NCI-H2107 treated with DMSO at 0.1 percent for 48 hours (cell line): ENCODE results near the gene SOX21.
"Not testable (repeated sequence)": the region's sequence is repeated elsewhere in the genome, so short reads cannot be mapped to it uniquely, and the experiment has no call there.

ENCODE experiments used
- DNase-seq: peaks from one replicate; lab custom pipeline; 2025; ENCODE audit not compliant: unreplicated experiment; lab: John Stamatoyannopoulos, UW

The SOX21 gene

DNA sequence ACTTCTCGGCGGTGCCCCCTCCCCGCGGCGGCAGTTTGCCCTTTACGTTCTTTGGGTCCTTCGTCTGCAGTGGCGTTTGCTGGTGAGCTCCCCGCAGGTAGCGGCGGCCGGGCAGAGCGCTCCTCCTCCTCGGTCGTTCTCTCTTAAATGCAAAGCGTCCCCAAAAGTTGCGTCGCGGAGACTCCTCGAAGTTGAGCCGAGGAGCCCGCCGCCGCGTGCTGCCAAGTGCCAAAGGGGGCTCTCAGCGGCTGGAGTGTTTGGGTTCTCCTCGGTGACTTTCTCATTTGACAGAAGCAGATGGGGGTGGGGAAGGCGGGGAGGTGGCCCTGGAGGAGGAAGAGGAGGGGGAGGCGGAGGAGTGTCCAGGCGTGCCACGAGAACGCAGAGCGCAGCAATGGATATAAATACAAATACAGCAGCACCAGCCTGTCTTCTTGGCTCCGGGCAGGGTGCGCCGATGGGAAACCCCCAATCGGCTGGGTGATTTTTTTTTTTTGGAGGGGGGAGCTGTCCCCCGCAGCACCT, at the start of gene SOX21:
Gene SOX21, minus strand, starts transcription at position 259 of the 525 bp plus-strand sequence. CDS start 496 bp downstream, outside the sequence.
- no peak for DNase-seq

DNA sequence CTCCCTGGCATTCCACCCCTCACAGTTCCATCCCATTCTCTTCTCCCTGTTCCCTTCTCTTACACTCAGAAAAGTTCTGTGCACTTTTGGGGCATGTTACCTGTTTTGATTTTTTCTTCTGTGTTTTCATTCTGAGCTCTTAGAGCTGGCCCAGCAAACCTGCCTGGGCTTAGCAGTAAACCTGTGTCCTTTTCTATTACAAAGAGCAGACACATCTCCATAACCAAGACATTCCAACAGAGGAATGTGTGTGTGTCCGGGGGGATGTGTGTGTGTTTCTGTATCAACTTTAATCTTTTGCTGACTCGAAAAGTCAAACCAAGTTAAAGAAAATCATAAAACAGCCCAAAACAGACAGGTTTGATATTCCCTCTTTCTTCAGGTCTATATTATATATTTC, 49.1 kb upstream of the SOX21 start:
- no peak for DNase-seq

DNA sequence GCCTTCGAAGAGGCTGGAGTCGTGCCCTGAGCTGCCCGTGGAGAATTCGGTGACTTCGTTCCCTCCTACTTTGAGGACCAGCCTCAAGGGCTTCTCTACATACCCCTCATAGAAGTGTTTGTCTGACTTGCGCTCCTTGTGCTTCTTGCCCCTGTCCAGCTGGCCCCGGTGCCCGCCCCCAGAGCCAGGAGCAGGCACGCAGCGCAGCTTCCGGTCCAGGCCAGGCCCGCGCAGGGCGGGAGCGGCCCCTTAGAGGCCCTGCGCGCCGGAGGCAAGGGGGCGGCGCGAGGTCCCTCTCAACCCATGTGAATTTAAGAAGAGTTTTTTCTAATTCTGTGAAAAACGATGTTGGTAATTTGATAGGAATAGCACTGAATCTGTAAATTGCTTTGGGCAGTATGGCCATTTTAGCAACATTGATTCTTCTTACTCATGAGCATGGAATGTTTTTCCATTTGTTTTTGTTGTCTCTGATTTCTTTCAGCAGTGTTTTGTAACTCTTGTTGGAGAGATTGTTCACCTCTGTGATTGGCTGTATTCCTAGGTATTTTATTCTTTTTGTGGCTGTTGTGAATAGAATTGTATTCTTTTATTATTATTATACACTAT, 46.9 kb upstream of the SOX21 start:
- DNase-seq, result no peak

DNA sequence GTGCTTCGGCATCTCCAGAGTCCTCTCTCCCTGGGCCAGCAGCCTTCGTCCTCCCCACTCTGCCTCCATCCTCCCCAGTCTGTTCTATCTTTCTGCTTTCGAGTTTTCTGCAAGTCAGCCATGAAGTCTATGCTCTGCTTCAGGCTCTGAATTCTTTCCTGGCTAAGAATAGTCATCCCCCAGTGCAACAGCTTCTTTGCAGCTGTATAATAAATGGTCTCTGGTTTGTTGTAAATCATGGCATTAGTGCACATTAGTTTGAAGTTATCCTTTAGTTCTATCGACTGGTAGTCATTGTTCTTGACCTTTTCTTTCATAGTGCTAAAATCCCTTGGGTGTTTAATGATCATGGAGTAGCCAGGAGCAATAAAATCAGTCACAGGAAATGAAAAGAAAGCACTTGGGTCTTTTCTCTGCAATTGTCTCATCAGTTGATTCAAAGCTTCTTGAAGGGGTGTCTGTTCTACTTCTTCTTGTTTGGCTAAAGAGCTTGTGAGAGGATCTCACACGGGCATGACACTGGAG, 46.2 kb upstream of the SOX21 start:
- no peak for DNase-seq

DNA sequence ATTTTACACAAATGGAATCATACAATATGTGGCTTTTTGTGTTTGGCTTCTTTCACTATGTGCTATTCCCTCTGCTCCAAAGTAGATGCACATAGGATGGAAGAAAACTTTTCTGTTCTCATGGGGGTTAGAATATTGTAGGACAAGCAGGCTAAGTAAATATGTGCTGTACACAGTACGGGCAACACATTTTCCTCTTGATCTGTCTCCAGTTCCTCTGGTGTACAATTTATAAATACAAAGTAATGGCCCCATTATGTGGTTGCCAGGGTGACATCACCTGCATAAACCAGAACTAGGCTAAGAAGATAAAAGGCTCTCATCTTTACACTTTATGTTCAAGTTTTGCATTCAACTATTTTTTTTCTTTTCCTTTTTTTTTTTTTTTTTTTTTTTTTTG, 41.0 kb upstream of the SOX21 start:
- DNase-seq, result no peak

DNA sequence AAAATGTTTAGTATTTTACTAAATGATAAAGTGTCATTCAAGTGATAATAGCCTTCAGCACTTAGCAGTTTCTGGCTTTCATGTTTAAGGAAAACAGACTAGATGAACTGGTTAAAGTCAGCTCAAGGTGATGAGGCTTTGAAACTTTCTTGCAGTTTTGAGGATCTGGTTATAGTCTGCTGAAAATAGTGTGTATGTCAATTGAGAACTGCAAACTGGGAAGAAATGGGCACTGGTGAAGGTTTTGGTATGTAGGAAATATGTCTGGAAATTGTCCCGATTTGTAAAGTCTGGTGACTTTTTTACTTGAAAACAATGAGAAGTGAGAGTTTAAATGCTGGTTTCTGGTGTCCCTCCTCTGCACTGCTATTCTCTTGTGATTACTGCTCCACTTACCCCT, 36.8 kb upstream of the SOX21 start:
- no peak for DNase-seq

DNA sequence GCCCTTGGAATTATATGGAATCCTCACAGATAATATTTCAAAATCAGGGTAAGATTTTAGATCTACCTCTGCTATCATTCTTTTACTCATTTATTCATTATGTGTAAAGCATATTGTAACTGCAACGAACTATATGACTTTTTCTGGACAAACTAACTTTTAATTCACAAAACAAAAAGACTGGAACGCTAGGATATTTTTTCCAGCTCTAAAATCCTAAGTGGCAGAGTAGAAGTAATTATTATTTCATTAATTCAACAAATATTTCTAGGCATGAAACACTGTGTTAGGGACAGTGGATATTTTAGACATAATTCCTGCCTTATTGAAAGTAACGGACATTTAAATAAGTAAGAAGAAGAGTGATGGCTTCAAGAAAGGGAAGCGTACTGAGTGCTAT, 26.9 kb upstream of the SOX21 start:
- no peak for DNase-seq

DNA sequence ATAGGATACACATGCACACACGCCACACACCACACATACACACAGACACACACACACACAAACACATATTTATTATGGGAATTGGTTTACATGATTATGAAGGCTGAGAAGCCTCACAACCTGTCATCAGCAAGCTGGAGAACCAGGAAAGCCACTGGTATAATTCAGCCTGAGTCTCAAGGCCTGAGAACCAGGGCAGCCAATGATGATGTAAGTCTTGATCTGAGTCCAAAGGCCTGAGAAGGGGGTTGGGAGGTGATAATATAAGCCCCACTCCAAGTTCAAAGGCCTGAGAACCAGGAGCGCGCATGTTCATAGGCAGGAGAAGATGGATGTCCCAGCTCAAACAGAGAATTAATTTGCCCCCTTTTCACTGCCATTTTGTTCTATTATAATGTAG, 18.7 kb upstream of the SOX21 start:
- DNase-seq, result no peak

DNA sequence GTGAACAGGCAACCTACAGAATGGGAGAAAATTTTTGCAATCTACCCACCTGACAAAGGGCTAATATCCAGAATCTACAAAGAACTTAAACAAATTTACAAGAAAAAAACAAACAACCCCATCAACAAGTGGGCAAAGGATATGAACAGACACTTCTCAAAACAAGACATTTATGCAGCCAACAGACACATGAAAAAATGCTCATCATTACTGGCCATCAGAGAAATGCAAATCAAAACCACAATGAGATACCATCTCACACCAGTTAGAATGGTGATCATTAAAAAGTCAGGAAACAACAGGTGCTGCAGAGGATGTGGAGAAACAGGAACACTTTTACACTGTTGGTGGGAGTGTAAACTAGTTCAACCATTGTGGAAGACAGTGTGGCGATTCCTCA, 17.6 kb upstream of the SOX21 start:
- not testable (repeated sequence) for DNase-seq

DNA sequence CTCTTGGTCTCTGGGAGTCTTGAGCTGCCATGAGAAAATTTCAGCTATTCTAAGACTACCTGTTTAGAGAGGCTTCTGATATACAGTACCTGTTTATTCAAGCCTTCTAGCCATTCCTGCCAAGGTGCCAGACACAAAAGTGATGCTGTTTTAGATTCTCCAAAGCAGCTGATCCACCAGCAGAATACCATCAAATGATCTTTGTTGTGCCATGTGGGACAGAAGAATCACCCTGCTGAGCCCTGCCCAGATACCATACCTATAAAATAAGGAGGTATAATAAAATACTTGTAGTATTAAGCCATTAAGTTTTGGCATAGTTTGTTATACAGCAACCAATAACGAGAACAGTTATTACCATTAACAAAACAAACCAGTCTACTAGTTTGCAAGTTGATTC, 14.1 kb upstream of the SOX21 start:
- no peak for DNase-seq

DNA sequence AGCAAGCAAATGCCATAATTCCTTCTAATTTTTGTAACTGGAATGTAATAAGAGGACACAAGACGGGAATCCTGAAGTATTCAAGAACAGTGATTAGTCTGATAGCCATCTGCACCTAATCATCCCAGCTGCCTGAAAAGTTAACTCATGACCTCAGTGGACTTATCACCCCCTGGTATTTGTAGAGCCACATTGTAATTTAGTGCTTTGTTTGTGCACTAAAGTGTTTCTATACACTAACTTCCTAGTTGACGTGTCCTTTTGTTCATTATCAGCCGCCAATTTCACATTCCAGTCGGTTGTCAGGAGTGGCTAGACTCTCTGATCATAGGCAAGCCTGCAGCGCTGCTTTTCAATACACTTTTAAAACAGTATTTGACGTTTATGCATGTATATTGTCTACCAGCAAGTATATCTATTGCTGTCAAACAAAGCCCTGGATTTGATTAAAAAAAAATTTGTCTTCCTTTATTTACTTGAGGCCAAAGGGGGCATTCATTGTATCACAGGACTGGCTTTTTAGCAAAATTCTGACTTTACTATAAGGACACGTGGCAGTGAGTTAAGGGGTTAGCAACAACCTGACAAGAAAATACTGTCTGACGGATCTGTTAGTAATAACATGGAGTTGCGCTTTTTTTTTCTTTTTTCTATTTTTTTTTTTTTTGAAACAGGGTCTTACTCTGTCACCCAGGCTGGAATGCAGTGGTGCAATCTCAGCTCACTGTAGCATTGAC, 10.4 kb upstream of the SOX21 start:
- DNase-seq, result no peak

DNA sequence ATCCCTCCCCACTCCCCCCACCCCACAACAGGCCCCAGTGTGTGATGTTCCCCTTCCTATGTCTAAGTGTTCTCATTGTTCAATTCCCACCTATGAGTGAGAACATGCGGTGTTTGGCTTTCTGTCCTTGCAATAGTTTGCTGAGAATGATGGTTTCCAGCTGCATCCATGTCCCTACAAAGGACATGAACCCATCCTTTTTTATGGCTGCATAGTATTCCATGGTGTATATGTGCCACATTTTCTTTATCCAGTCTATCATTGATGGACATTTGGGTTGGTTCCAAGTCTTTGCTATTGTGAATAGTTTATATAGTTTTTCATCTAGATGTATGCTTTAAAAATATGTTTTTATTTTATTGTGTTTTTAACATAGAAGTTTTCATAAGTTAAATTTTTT, 6.4 kb upstream of the SOX21 start:
- DNase-seq, result not testable (repeated sequence)

DNA sequence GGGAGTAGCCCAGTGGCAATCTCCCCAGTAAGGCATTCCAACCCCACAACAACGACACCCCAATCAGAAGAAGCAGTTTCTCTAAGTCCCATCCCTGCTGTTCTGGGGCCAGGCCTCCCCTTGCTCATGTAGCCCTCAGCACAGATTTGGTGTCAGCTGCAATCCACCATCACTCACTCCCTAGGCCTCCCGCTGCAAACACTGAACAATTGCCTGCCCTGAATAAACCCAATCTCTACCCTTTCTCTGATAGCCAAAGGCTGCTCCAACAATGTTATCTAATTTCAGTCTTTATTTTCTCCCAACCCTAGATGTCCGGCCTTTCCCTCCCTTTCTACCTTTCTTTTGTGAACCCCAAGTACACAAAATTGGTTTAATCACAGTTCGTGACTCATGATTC, 5.6 kb upstream of the SOX21 start:
- no peak for DNase-seq

DNA sequence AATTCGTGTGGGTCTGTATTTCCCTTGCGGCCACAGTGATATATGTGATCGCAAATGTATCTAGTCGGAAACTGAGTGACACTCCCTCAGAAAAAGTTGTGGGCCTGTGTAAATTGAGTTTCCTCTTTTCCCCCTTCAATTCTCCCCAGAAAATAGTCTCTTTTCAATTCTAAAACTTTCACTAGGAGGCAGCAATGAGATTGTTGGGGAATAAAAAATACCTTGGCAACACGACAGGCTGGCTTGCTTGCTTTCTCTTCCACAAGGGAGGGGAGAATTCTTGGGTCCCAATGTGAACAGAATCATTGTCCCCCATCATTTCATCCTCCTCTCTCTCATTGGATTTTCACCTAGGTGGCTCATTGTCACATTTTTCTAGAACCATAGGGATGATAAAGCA, 3.7 kb upstream of the SOX21 start:
- peak; percentile 28 for DNase-seq

DNA sequence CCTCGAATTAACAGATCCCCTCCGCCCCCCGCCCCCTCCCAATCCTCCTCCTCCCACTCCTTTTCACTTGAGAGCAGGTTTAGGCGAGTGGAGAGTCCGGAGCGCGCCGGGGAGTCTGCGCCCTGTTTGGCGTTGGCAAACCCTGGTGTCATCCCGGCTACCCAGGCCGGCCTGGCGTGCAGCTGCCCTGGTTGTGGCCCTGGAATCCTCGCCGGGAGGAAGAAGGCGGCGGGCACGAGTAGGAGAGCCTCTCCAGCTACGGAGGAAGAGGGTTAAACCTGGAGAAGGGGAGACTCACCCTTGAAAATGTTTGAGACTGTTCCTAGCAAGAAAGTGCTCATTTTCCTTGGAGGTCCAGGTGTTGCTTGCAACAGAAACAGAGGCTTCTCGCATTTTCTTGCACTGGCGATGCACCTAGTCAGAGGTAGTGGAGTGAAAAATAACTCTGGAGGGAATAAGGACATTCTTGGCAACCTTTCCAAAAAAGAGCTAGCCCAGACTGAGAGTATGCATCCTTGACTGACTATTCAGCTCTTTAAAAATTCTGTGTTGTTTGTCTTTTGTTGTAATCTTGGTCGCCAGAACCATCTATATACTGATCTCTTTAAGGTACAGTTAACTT, 1.3 kb upstream of the SOX21 start:
- no peak for DNase-seq

DNA sequence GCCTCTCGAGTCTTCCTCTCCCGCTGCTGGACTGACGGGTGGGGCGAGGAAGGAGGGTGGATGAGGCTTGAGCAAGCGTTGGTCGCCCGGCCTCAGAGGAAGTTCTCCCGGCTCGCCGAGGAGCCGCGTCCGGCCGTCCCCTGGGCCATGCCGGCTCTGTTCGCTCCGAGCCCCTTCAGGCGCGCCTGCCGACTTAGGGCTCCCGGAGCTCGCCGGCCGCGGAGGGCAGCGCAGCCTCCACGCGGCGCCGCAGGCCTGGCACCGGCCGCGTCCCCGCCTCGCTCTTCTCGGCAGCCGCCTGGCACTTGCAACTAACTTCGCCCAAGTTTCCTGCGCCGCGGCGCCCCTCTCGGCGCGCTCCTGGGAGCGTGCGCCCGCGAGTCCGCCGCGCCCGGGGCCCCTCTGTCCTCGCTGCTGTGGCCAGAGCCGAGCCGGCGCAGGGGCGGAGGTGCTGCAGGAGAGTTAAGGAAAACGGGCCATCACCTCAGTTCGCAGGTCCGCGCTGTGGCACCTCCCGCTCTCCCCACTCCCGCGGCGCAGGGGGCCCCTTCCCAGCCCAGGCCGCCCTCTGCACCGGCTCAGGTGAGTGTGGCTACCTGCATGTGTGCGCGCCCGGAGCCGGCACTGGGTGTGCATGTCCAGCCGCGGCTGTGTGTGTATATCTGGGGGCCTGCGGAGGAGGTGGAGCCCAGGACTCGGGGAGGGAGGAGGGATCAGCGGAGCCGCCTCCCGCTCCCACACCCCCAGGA, 641 bp upstream of the SOX21 start:
- no peak for DNase-seq

DNA sequence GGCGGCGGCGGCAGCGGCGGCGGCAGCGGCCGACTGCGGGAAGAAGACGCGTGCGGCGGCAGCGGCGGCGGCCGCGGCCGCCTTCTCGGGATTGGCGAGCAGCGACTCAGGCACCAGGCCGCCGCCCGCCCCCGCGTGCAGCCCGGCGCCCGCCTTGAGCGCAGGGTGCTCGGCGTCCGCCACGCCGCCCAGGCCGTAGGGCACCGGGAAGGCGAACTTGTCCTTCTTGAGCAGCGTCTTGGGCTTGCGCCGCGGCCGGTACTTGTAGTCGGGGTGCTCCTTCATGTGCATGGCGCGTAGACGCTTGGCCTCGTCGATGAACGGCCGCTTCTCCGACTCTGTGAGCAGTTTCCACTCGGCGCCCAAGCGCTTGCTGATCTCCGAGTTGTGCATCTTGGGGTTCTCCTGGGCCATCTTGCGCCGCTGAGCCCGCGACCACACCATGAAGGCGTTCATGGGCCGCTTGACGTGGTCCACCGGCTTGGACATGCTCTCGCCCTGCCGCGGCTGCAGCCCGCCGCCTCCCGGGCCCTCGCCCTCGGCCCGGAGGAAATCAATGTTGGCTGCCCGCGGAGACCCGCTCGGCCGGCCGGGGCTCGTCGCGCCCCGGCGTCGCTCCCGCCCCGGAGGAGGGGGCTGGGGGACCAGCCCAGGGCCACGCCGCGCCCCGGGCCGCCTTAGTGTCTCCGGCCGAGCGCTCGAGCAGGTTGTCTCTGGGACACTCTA, 621 bp downstream of the SOX21 start:
- DNase-seq, result no peak

DNA sequence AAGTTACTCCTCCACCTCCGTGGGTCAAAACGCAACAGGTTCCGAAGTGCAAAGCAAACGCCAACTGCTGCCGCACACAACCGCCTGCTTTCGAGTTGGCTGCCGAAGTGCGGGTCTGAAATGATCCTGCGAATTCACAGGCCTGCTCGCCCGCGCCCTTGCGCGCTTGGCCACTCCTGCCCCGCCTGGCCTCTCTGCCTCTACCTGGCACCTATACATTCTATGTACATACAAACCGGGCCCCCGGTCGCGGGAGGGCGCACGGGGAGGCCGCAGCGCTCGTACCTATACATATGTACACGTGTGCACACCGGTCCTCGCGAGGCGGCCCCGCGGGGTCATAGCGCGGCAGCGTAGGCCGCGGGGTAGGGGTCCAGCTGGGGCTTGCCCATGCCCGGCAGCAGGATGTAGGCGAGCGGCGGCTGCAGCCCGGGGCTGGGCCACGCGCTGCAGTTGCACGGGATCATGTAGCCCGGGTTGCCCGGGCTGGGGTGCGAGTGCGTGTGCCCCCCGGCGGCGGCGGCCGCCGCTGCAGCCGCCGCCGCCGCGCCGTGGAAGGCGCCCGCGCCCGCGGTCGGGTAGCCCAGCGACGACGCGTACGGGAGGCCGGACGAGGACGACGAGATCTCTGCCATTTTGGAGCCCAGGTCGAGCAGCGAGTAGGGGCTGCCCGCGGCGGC, 1.3 kb downstream of the SOX21 start:
- no peak for DNase-seq

DNA sequence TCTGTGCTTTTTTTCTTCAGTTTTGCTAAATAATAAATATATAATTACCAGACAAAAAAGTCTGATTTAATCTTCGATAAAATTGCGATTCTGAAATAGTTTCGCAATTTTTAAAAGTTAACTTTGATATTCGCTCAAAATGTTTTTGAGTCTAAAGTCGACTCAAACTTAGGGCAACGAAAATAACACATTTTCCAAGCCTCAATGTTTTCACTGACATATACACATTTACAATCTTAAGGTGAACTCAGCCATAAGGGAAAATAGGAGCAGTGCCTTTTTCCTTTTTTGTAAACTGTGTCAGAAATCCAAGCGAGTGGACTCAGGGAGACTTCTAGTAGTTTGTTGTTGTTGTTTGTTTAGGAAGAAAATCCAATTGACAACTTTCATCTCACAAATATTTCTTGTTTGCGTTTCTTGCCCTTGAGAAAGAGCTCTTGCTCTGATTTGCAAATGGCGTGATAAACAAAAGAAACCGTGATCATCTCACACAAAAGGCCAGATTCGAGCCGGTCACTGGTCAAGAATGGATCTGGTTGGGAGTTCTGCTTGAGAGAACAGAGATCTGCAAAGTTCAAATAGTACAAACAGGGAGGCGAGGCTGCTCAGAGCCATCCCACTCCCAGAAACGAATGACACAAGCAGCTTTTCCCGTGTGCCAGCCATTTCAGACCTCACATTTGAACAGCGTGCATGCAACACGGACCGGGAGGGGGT, 2.1 kb downstream of the SOX21 start:
- peak; percentile 15 for DNase-seq
